ENCODE data around the gene GRID1.

Gene GRID1

DNA sequence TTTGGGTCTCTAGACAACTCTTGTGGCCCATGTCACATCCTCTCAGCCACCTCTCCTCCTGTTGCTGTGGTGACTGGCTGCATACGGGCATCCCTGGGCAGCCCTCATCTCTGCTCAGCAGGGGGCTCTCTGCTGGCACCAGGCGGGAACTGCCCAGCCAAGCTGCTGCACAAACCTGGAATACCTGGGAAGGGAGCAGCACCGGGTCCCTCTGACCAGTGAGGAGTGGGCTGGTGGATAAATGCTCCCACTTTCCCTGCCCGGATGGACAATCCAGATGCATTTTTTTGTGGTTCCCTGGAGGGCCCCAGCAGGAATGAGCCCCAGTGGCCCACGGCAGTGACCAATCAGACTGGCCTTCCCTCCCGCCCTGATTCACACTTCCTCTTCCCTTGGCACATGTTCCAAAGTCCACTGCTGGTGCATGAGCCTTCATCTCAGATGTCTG, 21.9 kb downstream of the GRID1 start:
- Histone ChIP-seq H3K9me3 (no peaks in the 10 kb centered on the region), H3K27ac (no peak overlapping the region), H3K36me3 (no peaks in the 10 kb centered on the region), H3K27me3 (no peaks in the 10 kb centered on the region), H3K4me1 (ENCODE audit: control insufficient read depth in 1 of 2, insufficient read depth in 1 of 2, low read depth in 1 of 2, low read length in 1 of 2) (no peaks in the 10 kb centered on the region), H3K4me3 (ENCODE audit: low read depth in 1 of 2, low read length in 1 of 2) (no peak overlapping the region)
- TF ChIP-seq, protein P1, sequence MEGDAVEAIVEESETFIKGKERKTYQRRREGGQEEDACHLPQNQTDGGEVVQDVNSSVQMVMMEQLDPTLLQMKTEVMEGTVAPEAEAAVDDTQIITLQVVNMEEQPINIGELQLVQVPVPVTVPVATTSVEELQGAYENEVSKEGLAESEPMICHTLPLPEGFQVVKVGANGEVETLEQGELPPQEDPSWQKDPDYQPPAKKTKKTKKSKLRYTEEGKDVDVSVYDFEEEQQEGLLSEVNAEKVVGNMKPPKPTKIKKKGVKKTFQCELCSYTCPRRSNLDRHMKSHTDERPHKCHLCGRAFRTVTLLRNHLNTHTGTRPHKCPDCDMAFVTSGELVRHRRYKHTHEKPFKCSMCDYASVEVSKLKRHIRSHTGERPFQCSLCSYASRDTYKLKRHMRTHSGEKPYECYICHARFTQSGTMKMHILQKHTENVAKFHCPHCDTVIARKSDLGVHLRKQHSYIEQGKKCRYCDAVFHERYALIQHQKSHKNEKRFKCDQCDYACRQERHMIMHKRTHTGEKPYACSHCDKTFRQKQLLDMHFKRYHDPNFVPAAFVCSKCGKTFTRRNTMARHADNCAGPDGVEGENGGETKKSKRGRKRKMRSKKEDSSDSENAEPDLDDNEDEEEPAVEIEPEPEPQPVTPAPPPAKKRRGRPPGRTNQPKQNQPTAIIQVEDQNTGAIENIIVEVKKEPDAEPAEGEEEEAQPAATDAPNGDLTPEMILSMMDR (IDR thresholded peaks at IDR 0.05): no peak

- H3K4me1 ChIP-seq (ENCODE audit: control insufficient read depth in 1 of 2, insufficient read depth in 1 of 2, low read depth in 1 of 2, low read length in 1 of 2): no peaks in the 10 kb centered on the region
- H3K9me3 ChIP-seq: no peaks in the 10 kb centered on the region
- H3K4me3 ChIP-seq (ENCODE audit: low read depth in 1 of 2, low read length in 1 of 2): no peak overlapping the region
- TF ChIP-seq, protein P1 (IDR thresholded peaks at IDR 0.05): no peak
- H3K36me3 ChIP-seq: no peaks in the 10 kb centered on the region
- no peaks in the 10 kb centered on the region for H3K27me3 ChIP-seq
- no peak overlapping the region for H3K27ac ChIP-seq
Measured at GRCh38 chr10:86344281-86344680, 22.3 kb downstream of the GRID1 start.

- TF ChIP-seq, protein P1 (IDR thresholded peaks at IDR 0.05): no peak
- H3K4me3 ChIP-seq (ENCODE audit: low read depth in 1 of 2, low read length in 1 of 2): no peak overlapping the region
Measured at GRCh38 chr10:86343761-86344160, 22.8 kb downstream of the GRID1 start.

GRCh38 chr10:86342111-86342863, 24.3 kb downstream of the GRID1 start:
- H3K4me3 ChIP-seq (ENCODE audit: low read depth in 1 of 2, low read length in 1 of 2): no peak overlapping the region

More at GRCh38 chr10:86343761-86344160, 22.8 kb downstream of the GRID1 start:
- Histone ChIP-seq H3K4me1 (ENCODE audit: control insufficient read depth in 1 of 2, insufficient read depth in 1 of 2, low read depth in 1 of 2, low read length in 1 of 2) (no peaks in the 10 kb centered on the region), H3K27ac (no peak overlapping the region), H3K9me3 (no peaks in the 10 kb centered on the region), H3K27me3 (no peaks in the 10 kb centered on the region), H3K36me3 (no peaks in the 10 kb centered on the region)

DNA sequence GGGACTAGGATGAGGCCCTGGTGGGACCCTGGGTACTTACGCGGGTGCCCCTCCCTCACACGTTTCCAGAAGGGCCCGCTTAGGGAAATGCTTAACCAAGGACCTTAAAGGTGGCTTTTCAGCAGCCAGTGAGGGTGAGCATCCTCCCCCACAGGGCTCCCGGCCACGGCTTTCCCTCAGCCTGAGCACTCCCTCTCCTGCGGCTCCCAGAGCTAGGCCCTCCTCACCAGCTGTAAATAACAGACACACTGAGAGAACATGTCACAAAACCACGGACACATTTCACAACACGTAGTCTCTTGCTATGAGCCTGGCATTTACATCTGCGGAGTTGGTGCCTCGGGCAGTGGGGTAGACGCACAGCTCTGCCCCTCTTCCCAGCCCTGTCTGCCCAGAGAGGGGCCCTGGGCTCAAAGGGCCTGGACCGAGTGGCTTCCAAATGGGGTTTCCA, 25.2 kb downstream of the GRID1 start:
- TF ChIP-seq, protein P1 (IDR thresholded peaks at IDR 0.05): no peak
- Histone ChIP-seq H3K4me3 (ENCODE audit: low read depth in 1 of 2, low read length in 1 of 2) (no peak overlapping the region), H3K27ac (no peak overlapping the region), H3K9me3 (no peaks in the 10 kb centered on the region), H3K36me3 (no peaks in the 10 kb centered on the region), H3K4me1 (ENCODE audit: control insufficient read depth in 1 of 2, insufficient read depth in 1 of 2, low read depth in 1 of 2, low read length in 1 of 2) (no peaks in the 10 kb centered on the region), H3K27me3 (no peaks in the 10 kb centered on the region)

More at GRCh38 chr10:86342111-86342863, 24.3 kb downstream of the GRID1 start:
- TF ChIP-seq, protein P1 (IDR thresholded peaks at IDR 0.05): no peak
- Histone ChIP-seq H3K36me3 (no peaks in the 10 kb centered on the region), H3K9me3 (no peaks in the 10 kb centered on the region), H3K27me3 (no peaks in the 10 kb centered on the region), H3K27ac (no peak overlapping the region), H3K4me1 (ENCODE audit: control insufficient read depth in 1 of 2, insufficient read depth in 1 of 2, low read depth in 1 of 2, low read length in 1 of 2) (no peaks in the 10 kb centered on the region)
